Stimulated activated CD8-positive, alpha-beta memory T cell treated with anti-CD3 and anti-CD28 coated beads, Interleukin-15, amount 100 ng/mL, for 1 hour (primary cell): ENCODE data around the gene SBNO2.

Experiments
- DNase-seq: peaks from one replicate; pipeline ENCODE4 v3.0.0-alpha.2; 2020; ENCODE audit warnings: low read depth

SBNO2 gene

GRCh38 chr19:1087813-1088415 lies 86.2 kb downstream of the SBNO2 start:
- DNase-seq = no peak

- no peak for DNase-seq
Measured at GRCh38 chr19:1086613-1087012, 87.5 kb downstream of the SBNO2 start.

GRCh38 chr19:1085676-1086442 lies 88.2 kb downstream of the SBNO2 start:
- DNase-seq = no peak

GRCh38 chr19:1085053-1085658 lies 88.9 kb downstream of the SBNO2 start:
- DNase-seq = no peak

- DNase-seq = no peak
Measured at GRCh38 chr19:1084024-1084868, 89.8 kb downstream of the SBNO2 start.

- DNase-seq = no peak
Measured at GRCh38 chr19:1082928-1083816, 90.9 kb downstream of the SBNO2 start.

GRCh38 chr19:1082165-1082927 lies 91.7 kb downstream of the SBNO2 start:
- DNase-seq = peak; percentile 59

- DNase-seq = no peak
Measured at GRCh38 chr19:1081301-1082164, 92.5 kb downstream of the SBNO2 start.

- no peak for DNase-seq
Measured at GRCh38 chr19:1080360-1081161, 93.5 kb downstream of the SBNO2 start.

GRCh38 chr19:1079566-1080111 lies 94.4 kb downstream of the SBNO2 start:
- DNase-seq = no peak

GRCh38 chr19:1076951-1077350 lies 97.1 kb downstream of the SBNO2 start:
- peak; percentile 74 for DNase-seq

GRCh38 chr19:1076046-1076386 lies 98.1 kb downstream of the SBNO2 start:
- no peak for DNase-seq

GRCh38 chr19:1074544-1075283 lies 99.4 kb downstream of the SBNO2 start:
- DNase-seq = peak; percentile 95

- DNase-seq = no peak
Measured at GRCh38 chr19:1073956-1074517, 100.0 kb downstream of the SBNO2 start.

GRCh38 chr19:1073063-1073955 lies 100.8 kb downstream of the SBNO2 start:
- no peak for DNase-seq

- no peak for DNase-seq
Measured at GRCh38 chr19:1072371-1073015, 101.6 kb downstream of the SBNO2 start.
